ENCODE results near the gene S100A13.
A peak's percentile ranks its signal among the peaks of the same experiment; 100 is the strongest.
"Not testable (repeated sequence)": the region's sequence is repeated elsewhere in the genome, so short reads cannot be mapped to it uniquely, and the experiment has no call there.

S100A13 gene

DNA sequence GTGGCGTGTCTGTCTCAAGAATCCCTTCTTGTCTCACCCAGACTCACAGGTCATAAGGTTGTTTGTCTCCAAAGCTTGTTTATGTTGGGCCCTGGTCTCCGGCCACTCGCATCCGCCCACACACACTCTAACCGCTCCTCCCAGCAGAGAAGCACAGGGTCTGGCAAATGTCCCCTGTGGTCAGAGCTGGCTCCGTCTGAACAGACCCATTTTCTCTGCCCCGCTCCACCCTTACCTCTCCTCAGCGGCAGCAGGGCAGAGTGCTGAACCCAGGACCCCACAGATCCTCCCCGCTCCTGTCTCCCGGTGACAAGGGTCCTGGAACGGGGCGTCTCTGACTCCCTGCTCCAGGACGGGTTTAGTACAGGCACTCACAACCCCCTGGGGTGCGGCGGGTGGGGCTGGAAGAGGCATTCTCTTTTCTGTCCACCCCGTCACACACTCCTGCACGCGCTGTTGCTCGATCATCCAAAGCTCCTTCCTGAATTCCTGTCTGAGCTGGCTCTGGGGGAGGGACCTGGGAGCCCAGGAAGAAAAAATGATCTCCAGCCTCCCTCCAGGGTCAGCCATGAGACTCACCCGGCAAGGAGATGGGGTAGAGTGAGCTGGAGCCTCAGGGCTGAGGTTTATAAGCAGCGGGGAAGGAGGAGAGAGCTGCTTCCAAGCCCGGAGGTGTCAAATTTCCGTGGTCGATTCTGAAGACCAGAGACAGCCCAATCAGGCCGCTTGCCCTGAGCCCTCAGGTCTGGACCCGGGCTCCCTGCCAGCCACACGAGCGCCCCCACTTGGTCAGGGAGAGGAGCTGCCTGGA, at the start of gene S100A13:
Gene S100A13, minus strand, starts transcription at position 602 of the 811 bp plus-strand sequence. CDS start 1,033 bp downstream, outside the sequence.
- peak; percentile 21 for DNase-seq

DNA sequence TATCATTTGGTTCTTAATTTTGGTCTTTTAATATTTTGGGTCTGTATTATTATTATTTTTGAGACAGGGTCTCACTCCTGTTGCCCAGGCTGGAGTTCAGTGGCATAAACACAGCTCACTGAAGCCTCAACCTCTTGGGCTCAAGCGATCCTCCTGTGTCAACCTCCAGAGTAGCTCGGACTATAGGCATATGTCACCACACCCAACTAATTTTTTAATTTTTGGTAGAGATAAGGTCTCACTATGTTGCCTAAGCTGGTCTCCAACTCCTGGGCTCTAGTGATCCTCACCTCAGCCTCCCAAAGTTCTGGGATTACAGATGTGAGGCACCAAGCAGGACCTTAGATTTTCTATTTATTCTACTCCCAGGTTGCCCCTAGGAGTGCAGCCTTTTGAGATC, 46.2 kb upstream of the S100A13 start:
- DNase-seq = no peak

GRCh38 chr1:153671628-153672353, 44.5 kb upstream of the S100A13 start:
- peak; percentile 36 for DNase-seq

DNA sequence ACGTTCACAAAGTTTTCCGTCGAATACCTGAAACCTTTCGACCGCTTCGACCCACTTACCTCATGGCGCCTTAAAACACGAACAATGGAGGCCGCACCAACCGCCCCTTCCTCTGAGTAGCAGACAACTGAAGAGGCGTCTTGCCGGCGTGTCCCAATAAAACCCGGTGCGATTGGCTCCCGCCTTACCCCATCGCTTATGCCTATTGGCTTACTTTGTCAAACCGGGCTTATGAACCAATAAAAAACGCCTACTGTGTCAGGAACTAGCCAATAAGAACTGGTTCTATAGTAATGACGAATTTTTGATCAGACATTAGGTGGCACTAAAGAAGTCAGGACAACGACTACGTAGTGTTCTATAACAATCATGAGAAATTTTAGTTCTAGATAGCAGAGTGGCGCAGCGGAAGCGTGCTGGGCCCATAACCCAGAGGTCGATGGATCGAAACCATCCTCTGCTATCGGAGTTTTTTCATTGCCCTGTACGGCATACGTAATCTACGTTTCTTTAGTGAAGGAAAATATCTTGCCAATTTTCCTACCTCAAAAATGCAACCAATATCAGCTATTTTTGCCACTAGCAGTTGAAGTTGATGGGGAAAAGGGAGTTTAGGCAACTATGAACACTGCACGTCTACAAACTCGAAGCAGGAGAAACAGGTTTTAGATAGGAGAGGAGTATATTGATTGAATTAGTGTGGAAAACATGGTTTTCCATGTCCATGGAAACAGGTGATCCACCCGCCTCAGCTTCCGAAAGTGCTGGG, 43.7 kb upstream of the S100A13 start, which contains the start of gene ILF2:
Gene ILF2, minus strand, starts transcription at position 135 of the 769 bp plus-strand sequence. Its CDS starts 71 bp downstream, at position 64.
- peak; percentile 100 for DNase-seq

DNA sequence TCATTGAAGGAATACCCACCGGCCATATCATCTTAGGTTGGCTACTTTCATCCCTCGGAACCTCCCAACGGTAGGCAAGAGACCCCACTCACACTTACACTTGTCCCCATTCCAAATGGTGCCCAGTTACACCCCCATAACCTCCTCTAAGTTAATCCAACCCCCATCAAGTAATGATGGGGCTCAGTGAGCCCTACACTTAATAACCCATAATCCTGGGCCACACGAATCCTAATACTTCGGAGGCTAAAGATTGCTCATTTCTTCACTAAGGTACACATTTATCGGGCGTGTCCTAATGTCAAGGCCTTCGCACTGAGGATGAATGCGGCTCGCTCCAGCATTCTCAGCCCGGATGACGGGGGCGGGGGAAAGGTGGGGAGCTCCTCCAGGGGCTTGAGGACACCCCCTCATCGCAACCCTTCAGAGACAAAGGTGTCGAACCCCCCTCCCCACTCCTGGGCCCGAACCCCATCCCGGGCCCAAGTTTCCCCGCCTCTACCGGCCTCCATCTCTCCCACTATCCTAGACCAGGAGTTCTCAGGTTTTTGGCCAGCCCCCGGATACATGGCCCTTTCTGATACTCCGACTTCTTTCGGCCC, 43.1 kb upstream of the S100A13 start:
- no peak for DNase-seq

DNA sequence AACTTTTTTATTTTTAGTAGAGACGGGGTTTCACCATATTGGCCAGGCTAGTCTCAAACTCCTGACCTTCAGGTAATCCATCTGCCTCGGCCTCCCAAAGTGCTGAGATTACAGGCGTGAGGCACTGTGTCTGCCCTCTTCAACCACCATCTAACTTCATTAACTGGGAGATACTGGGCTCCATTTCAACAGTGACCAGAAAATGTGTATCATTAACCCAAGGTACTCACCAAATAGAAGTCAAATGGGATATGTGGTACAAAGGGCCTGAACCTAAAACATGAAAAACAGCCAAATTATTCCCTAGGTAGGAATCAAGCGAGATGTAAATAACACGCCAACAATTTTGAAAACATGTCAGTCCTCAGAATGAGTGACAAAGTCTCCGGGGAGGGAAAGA, 42.3 kb upstream of the S100A13 start:
- no peak for DNase-seq

DNA sequence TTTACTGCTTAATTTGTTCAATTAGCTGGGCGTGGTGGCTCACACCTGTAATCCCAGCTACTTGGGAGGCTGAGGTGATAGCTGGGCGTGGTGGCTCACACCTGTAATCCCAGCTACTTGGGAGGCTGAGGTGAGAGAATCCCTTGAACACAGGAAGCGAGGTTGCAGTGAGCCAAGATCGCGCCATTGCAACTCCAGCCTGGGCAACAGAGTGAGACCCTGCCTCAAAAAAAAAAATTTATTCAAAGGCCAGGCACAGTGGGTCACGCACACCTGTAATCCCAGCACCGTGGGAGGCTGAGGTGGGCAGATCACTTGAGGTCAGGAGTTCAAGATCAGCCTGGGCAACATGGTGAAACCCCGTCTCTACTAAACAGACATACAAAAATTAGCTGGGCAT, 41.4 kb upstream of the S100A13 start:
- not testable (repeated sequence) for DNase-seq

GRCh38 chr1:153667439-153667838, 40.1 kb upstream of the S100A13 start:
- no peak for DNase-seq

GRCh38 chr1:153663211-153663610, 35.9 kb upstream of the S100A13 start:
- DNase-seq = no peak

DNA sequence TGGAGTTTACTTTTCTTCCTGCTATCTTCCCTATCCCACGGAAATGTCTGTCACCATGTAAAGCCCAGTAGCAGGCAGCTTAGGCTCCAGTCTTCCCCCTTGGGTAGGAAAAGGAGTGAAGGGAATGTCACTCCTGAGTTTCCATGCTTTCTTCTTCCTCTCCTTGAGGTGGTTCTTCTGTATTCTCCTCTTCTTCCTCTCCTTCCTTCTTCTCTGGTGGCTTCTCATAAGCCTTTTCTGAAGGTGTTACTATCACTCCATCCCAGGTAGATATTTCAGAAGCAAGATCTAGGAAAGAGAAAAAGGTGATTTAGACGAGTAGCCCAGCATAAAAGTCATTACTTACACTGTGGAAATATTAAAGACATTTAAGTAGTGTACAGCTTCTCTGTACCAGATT, 35.0 kb upstream of the S100A13 start:
- no peak for DNase-seq

GRCh38 chr1:153661111-153661708, 33.9 kb upstream of the S100A13 start:
- no peak for DNase-seq

GRCh38 chr1:153659656-153660055, 32.4 kb upstream of the S100A13 start:
- no peak for DNase-seq

GRCh38 chr1:153659175-153659534, 31.9 kb upstream of the S100A13 start:
- no peak for DNase-seq

DNA sequence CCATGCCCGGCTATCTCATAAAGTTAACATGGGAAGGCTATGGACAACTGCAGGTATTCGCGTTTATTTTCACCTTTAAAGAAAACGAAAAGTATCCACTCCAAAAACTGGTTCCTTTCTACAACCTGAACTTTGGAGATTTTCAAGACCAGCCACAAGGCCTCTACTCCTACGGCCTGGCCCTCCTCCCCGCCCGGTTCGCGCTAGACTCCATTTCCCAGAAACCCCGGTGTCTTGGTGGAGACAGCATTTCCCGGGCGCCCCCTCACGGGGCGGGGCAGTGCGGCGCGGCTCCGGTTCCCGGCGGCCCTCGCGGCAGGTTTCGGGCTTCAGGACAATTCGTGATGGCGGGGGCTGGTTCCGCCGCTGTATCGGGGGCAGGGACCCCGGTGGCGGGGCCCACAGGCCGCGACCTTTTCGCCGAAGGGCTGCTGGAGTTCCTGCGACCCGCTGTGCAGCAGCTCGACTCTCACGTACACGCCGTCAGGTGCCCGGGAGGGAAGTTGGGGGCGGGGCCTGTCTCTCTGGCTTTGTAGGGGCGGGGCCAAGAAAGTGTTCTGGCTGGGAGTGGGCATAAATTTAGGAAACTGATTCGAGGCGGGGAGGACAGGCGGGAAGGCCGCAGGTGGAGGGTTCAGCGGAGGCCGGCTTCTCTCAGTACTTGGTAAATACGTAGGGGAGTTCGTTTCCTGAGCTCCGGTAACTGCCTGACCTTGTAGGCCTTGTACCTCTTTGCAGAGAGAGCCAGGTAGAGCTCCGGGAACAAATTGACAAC, 31.3 kb upstream of the S100A13 start, which contains the start of gene SNAPIN:
Gene SNAPIN, plus strand, starts transcription at position 304 of the 775 bp plus-strand sequence. Its CDS starts 41 bp downstream, at position 345.
- peak; percentile 91 for DNase-seq

GRCh38 chr1:153655333-153655732, 28.0 kb upstream of the S100A13 start:
- DNase-seq = no peak

DNA sequence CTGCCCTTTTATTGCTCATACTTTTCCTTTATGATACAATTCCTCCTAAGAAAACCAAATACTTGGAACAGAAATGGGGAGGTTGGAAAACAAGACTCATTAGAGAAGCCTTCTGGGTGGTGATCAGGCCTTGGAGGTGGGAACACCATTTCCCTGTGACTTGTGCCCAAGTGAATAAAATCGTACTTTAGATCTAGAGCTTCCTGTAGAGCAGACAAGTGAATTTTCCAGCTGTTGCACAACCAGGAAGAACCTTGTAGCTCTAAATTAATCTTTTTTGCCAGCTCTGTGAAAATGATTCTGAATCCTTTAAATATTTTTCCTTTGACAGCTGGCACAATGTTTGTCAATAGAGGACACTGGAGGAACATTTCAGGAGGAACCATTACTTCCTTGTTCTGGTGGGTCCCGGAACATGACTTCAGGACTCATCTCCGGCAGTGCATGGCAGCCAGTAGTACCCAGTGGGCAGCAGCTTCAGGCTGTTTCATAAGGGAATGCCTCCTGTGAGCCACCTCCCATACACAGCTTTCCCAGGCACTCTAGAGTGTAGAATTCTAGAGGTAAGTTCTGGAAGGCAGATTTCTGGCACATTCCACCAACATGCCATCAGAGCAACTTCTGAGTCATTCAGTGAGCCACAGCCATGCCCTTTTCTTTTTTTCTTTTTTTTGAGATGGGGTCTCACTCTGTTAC, 25.6 kb upstream of the S100A13 start:
- peak; percentile 67 for DNase-seq

DNA sequence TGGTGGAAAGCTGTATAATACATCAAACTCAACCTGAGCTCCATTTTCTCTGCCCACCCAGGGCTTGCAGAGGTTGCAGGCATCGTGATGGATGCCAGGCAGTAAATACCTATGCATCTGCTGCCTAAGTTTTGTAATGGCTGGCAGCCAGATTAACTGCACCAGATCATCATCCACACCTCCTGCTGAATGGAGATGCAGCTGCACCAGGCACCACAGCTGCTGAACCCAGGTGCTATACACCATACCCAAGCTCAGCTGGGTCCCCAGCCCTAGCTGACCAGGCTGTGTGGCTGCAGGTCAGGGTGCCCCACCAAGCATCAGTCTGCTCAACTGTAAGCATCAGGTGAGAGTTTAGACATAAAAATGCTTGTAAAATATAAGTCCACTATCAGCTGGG, 24.5 kb upstream of the S100A13 start:
- no peak for DNase-seq

GRCh38 chr1:153649863-153650235, 22.5 kb upstream of the S100A13 start:
- DNase-seq = no peak

- DNase-seq = no peak
Measured at GRCh38 chr1:153649137-153649862, 22.0 kb upstream of the S100A13 start.

GRCh38 chr1:153648000-153648643, 20.8 kb upstream of the S100A13 start:
- DNase-seq = no peak

Measured in inflammatory macrophage treated with lipopolysaccharide for 4 hours (primary cell).